Measurements from ENCODE around the gene ACTG1. TPM values are rescaled to one million over a fixed set of nuclear protein-coding genes. Genes with fewer than 3 reads are reported as not detected.

ACTG1 gene
- total and polyA plus RNA-seq, 7 experiments from 2014 or later = 971 to 4,639 (median 1,185) TPM

- DNase-seq = no peak
- POLR2A ChIA-PET = interaction anchor here (1.4 kb wide), 1 partner anchor 9 kb away, joined by 5 read pairs; the partner anchor contains the start of gene ACTG1
- H3K27ac ChIP-seq (ENCODE audit: low read depth, low read length) = no peak overlapping the region
- intact Hi-C loops (cut with micrococcal nuclease) = no loop called here
- H3K27me3 ChIP-seq (ENCODE audit: control insufficient read depth in 2 of 2, insufficient read depth in 2 of 2, low read length in 2 of 2) = no peaks in the 10 kb centered on the region
- H3K9me3 ChIP-seq (ENCODE audit: control insufficient read depth in 2 of 3, low read length in 3 of 3) = no peaks in the 10 kb centered on the region
- peaks cover 0 to 1% (median 0%) of the 10 kb centered on the region in 3 experiments for H3K36me3 ChIP-seq (ENCODE audit: control insufficient read depth in 2 of 3, insufficient read depth in 3 of 3, low read length in 3 of 3)
- peaks cover 0 to 3% of the 10 kb centered on the region in 2 donors for H3K4me1 ChIP-seq (ENCODE audit: control insufficient read depth in 2 of 2, insufficient read depth in 2 of 2, low read length in 2 of 2)
- H3K36me3 Mint-ChIP-seq = peaks cover 0 to 8% (median under 1%) of the 10 kb centered on the region in 5 donors
- H3K4me3 ChIP-seq (ENCODE audit: low read length) = no peak overlapping the region
- H3K4me3 Mint-ChIP-seq = no peak overlapping the region
- peaks cover 5 to 12% (median 9%) of the 10 kb centered on the region in 7 donors for H3K4me1 Mint-ChIP-seq
- no peak for ATAC-seq
- CTCF ChIA-PET = no interaction called here
- H3K27ac Mint-ChIP-seq = no peak overlapping the region
- H3K27me3 Mint-ChIP-seq = peaks cover 0 to 23% (median 0%) of the 10 kb centered on the region in 5 donors
- no peaks in the 10 kb centered on the region for H3K9me3 Mint-ChIP-seq
These were observed 9.0 kb downstream of the ACTG1 start for GRCh38 chr17:81503619-81504018.

- POLR2A ChIA-PET = interaction anchor here (0.6 to 1.4 kb wide), 3 partner anchors 8 to 189 kb away, joined by 3 to 5 read pairs (median 3); partner anchors contain the start of gene ACTG1
- Histone ChIP-seq H3K36me3 (ENCODE audit: control insufficient read depth in 2 of 3, insufficient read depth in 3 of 3, low read length in 3 of 3) (no peaks in the 10 kb centered on the region), H3K4me1 (ENCODE audit: control insufficient read depth in 2 of 2, insufficient read depth in 2 of 2, low read length in 2 of 2) (no peaks in the 10 kb centered on the region), H3K27me3 (ENCODE audit: control insufficient read depth in 2 of 2, insufficient read depth in 2 of 2, low read length in 2 of 2) (no peaks in the 10 kb centered on the region), H3K9me3 (ENCODE audit: control insufficient read depth in 2 of 3, low read length in 3 of 3) (no peaks in the 10 kb centered on the region), H3K4me3 (ENCODE audit: low read length) (no peak overlapping the region), H3K27ac (ENCODE audit: low read depth, low read length) (no peak overlapping the region)
- peaks cover 0 to 3% (median 1%) of the 10 kb centered on the region in 7 donors for H3K4me1 Mint-ChIP-seq
- peaks cover 0 to under 1% (median 0%) of the 10 kb centered on the region in 5 donors for H3K36me3 Mint-ChIP-seq
- no peak overlapping the region for H3K27ac Mint-ChIP-seq
- H3K4me3 Mint-ChIP-seq = no peak overlapping the region
- no peaks in the 10 kb centered on the region for H3K9me3 Mint-ChIP-seq
- intact Hi-C loops (cut with micrococcal nuclease) = no loop called here
- H3K27me3 Mint-ChIP-seq = peaks cover 0 to 30% (median 0%) of the 10 kb centered on the region in 5 donors
- CTCF ChIA-PET = no interaction called here
- no peak for DNase-seq
- no peak for ATAC-seq
These were observed 10.1 kb downstream of the ACTG1 start for GRCh38 chr17:81502471-81503017.

- H3K36me3 ChIP-seq (ENCODE audit: control insufficient read depth in 2 of 3, insufficient read depth in 3 of 3, low read length in 3 of 3) = no peaks in the 10 kb centered on the region
- no peaks in the 10 kb centered on the region for H3K9me3 Mint-ChIP-seq
- H3K4me1 Mint-ChIP-seq = no peaks in the 10 kb centered on the region
- peaks cover 0 to 34% (median 0%) of the 10 kb centered on the region in 5 donors for H3K27me3 Mint-ChIP-seq
- H3K4me3 Mint-ChIP-seq = no peak overlapping the region
- H3K9me3 ChIP-seq (ENCODE audit: control insufficient read depth in 2 of 3, low read length in 3 of 3) = no peaks in the 10 kb centered on the region
- ChIA-PET CTCF (no interaction called here), POLR2A (interaction anchor here (1.3 to 1.4 kb wide), 2 partner anchors 9 to 12 kb away, joined by 4 to 5 read pairs; partner anchors contain the start of gene ACTG1)
- no peaks in the 10 kb centered on the region for H3K36me3 Mint-ChIP-seq
- H3K27ac ChIP-seq (ENCODE audit: low read depth, low read length) = no peak overlapping the region
- no peaks in the 10 kb centered on the region for H3K27me3 ChIP-seq (ENCODE audit: control insufficient read depth in 2 of 2, insufficient read depth in 2 of 2, low read length in 2 of 2)
- ATAC-seq (no peak), DNase-seq (no peak)
- no peak overlapping the region for H3K27ac Mint-ChIP-seq
- H3K4me3 ChIP-seq (ENCODE audit: low read length) = no peak overlapping the region
- H3K4me1 ChIP-seq (ENCODE audit: control insufficient read depth in 2 of 2, insufficient read depth in 2 of 2, low read length in 2 of 2) = no peaks in the 10 kb centered on the region
- intact Hi-C loops (cut with micrococcal nuclease) = no loop called here
These were observed 12.6 kb downstream of the ACTG1 start for GRCh38 chr17:81500047-81500446.

GRCh38 chr17:81499601-81499970 lies 13.0 kb downstream of the ACTG1 start:
- no peaks in the 10 kb centered on the region for H3K36me3 ChIP-seq (ENCODE audit: control insufficient read depth in 2 of 3, insufficient read depth in 3 of 3, low read length in 3 of 3)
- DNase-seq = no peak
- Mint-ChIP-seq H3K4me1 (no peaks in the 10 kb centered on the region), H3K9me3 (no peaks in the 10 kb centered on the region), H3K36me3 (no peaks in the 10 kb centered on the region), H3K4me3 (no peak overlapping the region), H3K27me3 (peaks cover 0 to 33% (median 0%) of the 10 kb centered on the region in 5 donors), H3K27ac (no peak overlapping the region)
- ChIA-PET CTCF (no interaction called here), POLR2A (interaction anchor here (1.4 kb wide), 1 partner anchor 10 kb away, joined by 5 read pairs; no protein-coding TSS in a partner anchor)
- no peak overlapping the region for H3K4me3 ChIP-seq (ENCODE audit: low read length)
- H3K27ac ChIP-seq (ENCODE audit: low read depth, low read length) = no peak overlapping the region
- H3K4me1 ChIP-seq (ENCODE audit: control insufficient read depth in 2 of 2, insufficient read depth in 2 of 2, low read length in 2 of 2) = no peaks in the 10 kb centered on the region
- no peaks in the 10 kb centered on the region for H3K9me3 ChIP-seq (ENCODE audit: control insufficient read depth in 2 of 3, low read length in 3 of 3)
- intact Hi-C loops (cut with micrococcal nuclease) = no loop called here
- no peaks in the 10 kb centered on the region for H3K27me3 ChIP-seq (ENCODE audit: control insufficient read depth in 2 of 2, insufficient read depth in 2 of 2, low read length in 2 of 2)
- no peak for ATAC-seq

GRCh38 chr17:81498953-81499600 lies 13.5 kb downstream of the ACTG1 start:
- H3K36me3 ChIP-seq (ENCODE audit: control insufficient read depth in 2 of 3, insufficient read depth in 3 of 3, low read length in 3 of 3) = no peaks in the 10 kb centered on the region
- Mint-ChIP-seq H3K4me1 (no peaks in the 10 kb centered on the region), H3K27ac (no peak overlapping the region), H3K27me3 (peaks cover 0 to 30% (median 0%) of the 10 kb centered on the region in 5 donors), H3K36me3 (no peaks in the 10 kb centered on the region), H3K9me3 (no peaks in the 10 kb centered on the region), H3K4me3 (no peak overlapping the region)
- no peaks in the 10 kb centered on the region for H3K27me3 ChIP-seq (ENCODE audit: control insufficient read depth in 2 of 2, insufficient read depth in 2 of 2, low read length in 2 of 2)
- no peak for DNase-seq
- H3K4me3 ChIP-seq (ENCODE audit: low read length) = no peak overlapping the region
- ChIA-PET POLR2A (interaction anchor here (1.8 kb wide), 1 partner anchor 10 kb away, joined by 4 read pairs; no protein-coding TSS in a partner anchor), CTCF (no interaction called here)
- no peak for ATAC-seq
- intact Hi-C loops (cut with micrococcal nuclease) = no loop called here
- no peak overlapping the region for H3K27ac ChIP-seq (ENCODE audit: low read depth, low read length)
- no peaks in the 10 kb centered on the region for H3K4me1 ChIP-seq (ENCODE audit: control insufficient read depth in 2 of 2, insufficient read depth in 2 of 2, low read length in 2 of 2)
- H3K9me3 ChIP-seq (ENCODE audit: control insufficient read depth in 2 of 3, low read length in 3 of 3) = no peaks in the 10 kb centered on the region

- Histone ChIP-seq H3K36me3 (ENCODE audit: control insufficient read depth in 2 of 3, insufficient read depth in 3 of 3, low read length in 3 of 3) (no peaks in the 10 kb centered on the region), H3K4me3 (ENCODE audit: low read length) (no peak overlapping the region), H3K27me3 (ENCODE audit: control insufficient read depth in 2 of 2, insufficient read depth in 2 of 2, low read length in 2 of 2) (no peaks in the 10 kb centered on the region), H3K4me1 (ENCODE audit: control insufficient read depth in 2 of 2, insufficient read depth in 2 of 2, low read length in 2 of 2) (no peaks in the 10 kb centered on the region), H3K9me3 (ENCODE audit: control insufficient read depth in 2 of 3, low read length in 3 of 3) (no peaks in the 10 kb centered on the region), H3K27ac (ENCODE audit: low read depth, low read length) (no peak overlapping the region)
- DNase-seq (no peak), ATAC-seq (no peak)
- CTCF ChIA-PET = no interaction called here
- intact Hi-C loops (cut with micrococcal nuclease) = no loop called here
- Mint-ChIP-seq H3K4me3 (no peak overlapping the region), H3K4me1 (peaks cover 0 to 4% (median under 1%) of the 10 kb centered on the region in 7 donors), H3K36me3 (no peaks in the 10 kb centered on the region), H3K27ac (no peak overlapping the region), H3K27me3 (peaks cover 0 to 33% (median 0%) of the 10 kb centered on the region in 5 donors), H3K9me3 (no peaks in the 10 kb centered on the region)
- POLR2A ChIA-PET = interaction anchor here (0.7 to 2.3 kb wide), 2 partner anchors 14 to 16 kb away, joined by 3 to 6 read pairs; no protein-coding TSS in a partner anchor
These were observed 17.8 kb downstream of the ACTG1 start for GRCh38 chr17:81494626-81495377.

Measured in naive thymus-derived CD4-positive, alpha-beta T cell (primary cell).